HG02870 (cell line): ENCODE results near the gene HLA-DOB.
A peak's percentile ranks its signal among the peaks of the same experiment; 100 is the strongest.

Experiments
- ATAC-seq: cut with Tn5 transposase; IDR thresholded peaks from one replicate; pipeline ENCODE4 v1.9.1; 2021; ENCODE audit warnings: mild to moderate bottlenecking, moderate library complexity; ENCODE audit not compliant: unreplicated experiment

Gene HLA-DOB

GRCh38 chr6:32816746-32817204 is at the start of gene HLA-DOB:
TSS of gene HLA-DOB (minus strand) at chr6:32817002. CDS start at chr6:32816951, 51 bp downstream.
- ATAC-seq, result no peak

GRCh38 chr6:32865724-32866443 is 49.1 kb upstream of the HLA-DOB start:
- no peak for ATAC-seq

- ATAC-seq, result no peak
Measured at GRCh38 chr6:32862725-32863124, 45.9 kb upstream of the HLA-DOB start.

- ATAC-seq, result no peak
Measured at GRCh38 chr6:32860674-32861073, 43.9 kb upstream of the HLA-DOB start.

GRCh38 chr6:32858194-32858593 is 41.4 kb upstream of the HLA-DOB start:
- no peak for ATAC-seq

- no peak for ATAC-seq
Measured at GRCh38 chr6:32857156-32857891, 40.5 kb upstream of the HLA-DOB start.

GRCh38 chr6:32855467-32856174 is 38.8 kb upstream of the HLA-DOB start:
- no peak for ATAC-seq

- peak; percentile 12 for ATAC-seq
Measured at GRCh38 chr6:32854376-32855178, 37.8 kb upstream of the HLA-DOB start.

- peak; percentile 65 for ATAC-seq
Measured at GRCh38 chr6:32853541-32854375, 37.0 kb upstream of the HLA-DOB start, which contains the start of the genes PSMB9 and TAP1. TSS of gene PSMB9 (plus strand) at chr6:32854192. CDS start at chr6:32854230, 38 bp downstream. TSS of gene TAP1 (minus strand) at chr6:32853704. CDS start at chr6:32853636, 68 bp downstream.

- ATAC-seq, result peak; percentile 33
Measured at GRCh38 chr6:32852844-32853540, 36.2 kb upstream of the HLA-DOB start.

GRCh38 chr6:32852018-32852843 is 35.4 kb upstream of the HLA-DOB start:
- no peak for ATAC-seq

GRCh38 chr6:32851025-32851424 is 34.2 kb upstream of the HLA-DOB start:
- no peak for ATAC-seq

GRCh38 chr6:32849126-32849525 is 32.3 kb upstream of the HLA-DOB start:
- no peak for ATAC-seq

- ATAC-seq, result no peak
Measured at GRCh38 chr6:32847795-32848194, 31.0 kb upstream of the HLA-DOB start.

- ATAC-seq, result no peak
Measured at GRCh38 chr6:32847004-32847403, 30.2 kb upstream of the HLA-DOB start.

GRCh38 chr6:32845384-32845884 is 28.6 kb upstream of the HLA-DOB start:
- ATAC-seq, result no peak

GRCh38 chr6:32844839-32845383 is 28.1 kb upstream of the HLA-DOB start:
- ATAC-seq, result no peak
